IMR-90 (cell line): ENCODE data around the gene RNF180. TPM values are rescaled to one million over a fixed set of nuclear protein-coding genes. Genes with fewer than 3 reads are reported as not detected.

Source experiments
- ATAC-seq: fragments of 200-7000 bp; cut with Tn5 transposase; 2 replicates; pipeline ENCODE4 v1.9.1; 2020; ENCODE audit warnings: low read depth, mild to moderate bottlenecking, moderate library complexity
- BruUV-seq: library from RNA; stranded (reverse); fragments of 400-500 nt; replicated peaks from 2 replicates; lab custom pipeline; 2021; lab: Mats Ljungman, UMichigan
- CTCF ChIA-PET: fragments of 300-600 bp; formaldehyde crosslinking; extraction: SDS; loops from one replicate; lab custom pipeline; 2021; ENCODE audit warnings: antibody characterized with exemption; lab: Yijun Ruan, JAX
- POLR2A ChIA-PET: fragments of 300-600 bp; sonication (Branson Sonifier 250); formaldehyde crosslinking; loops from one replicate; lab custom pipeline; 2022; ENCODE audit warnings: antibody characterized with exemption; ENCODE audit not compliant: unreplicated experiment; lab: Charles Lee
- DNase-seq: peaks from one replicate; pipeline ENCODE4 v3.0.0; 2013
- H2AFZ ChIP-seq: replicated peaks from 2 replicates; pipeline ENCODE3; 2013; ENCODE audit warnings: low read length, mild to moderate bottlenecking; ENCODE audit not compliant: poor library complexity
- H2AK5ac ChIP-seq: 2 replicates; pipeline ENCODE4 v1.6.1; 2013; ENCODE audit warnings: low read depth, low read length, inconsistent platforms
- H2AK9ac ChIP-seq: replicated peaks from 2 replicates; pipeline ENCODE3; 2013; ENCODE audit warnings: mild to moderate bottlenecking, low read depth, low read length, moderate library complexity; ENCODE audit not compliant: poor library complexity
- H2BK120ac ChIP-seq: 2 replicates; pipeline ENCODE4 v1.6.1; 2013; ENCODE audit warnings: low read depth, low read length, inconsistent platforms
- H2BK15ac ChIP-seq: 3 replicates; pipeline ENCODE4 v1.6.1; 2013; ENCODE audit warnings: low read depth, low read length, inconsistent platforms
- H2BK20ac ChIP-seq: 2 replicates; pipeline ENCODE4 v1.6.1; 2013; ENCODE audit warnings: low read depth, mild to moderate bottlenecking, inconsistent platforms, low read length, moderate library complexity
- H2BK5ac ChIP-seq: 2 replicates; pipeline ENCODE4 v1.6.1; 2013; ENCODE audit warnings: mild to moderate bottlenecking, low read depth, low read length, inconsistent platforms; ENCODE audit not compliant: poor library complexity, severe bottlenecking
- H3K14ac ChIP-seq: replicated peaks from 2 replicates; pipeline ENCODE4 v1.6.1; 2013; ENCODE audit warnings: low read depth, low read length, inconsistent platforms
- H3K18ac ChIP-seq: 2 replicates; pipeline ENCODE4 v1.6.1; 2013; ENCODE audit warnings: low read depth, low read length, control low read depth
- H3K23ac ChIP-seq: 2 replicates; pipeline ENCODE4 v1.6.1; 2013; ENCODE audit warnings: low read depth, low read length, inconsistent platforms
- H3K27ac ChIP-seq: 2 replicates; pipeline ENCODE4 v1.5.1; 2013; ENCODE audit warnings: mild to moderate bottlenecking, control low read depth, low read length; ENCODE audit not compliant: insufficient read depth
- H3K27me3 ChIP-seq: 2 replicates; pipeline ENCODE4 v1.6.1; 2013; ENCODE audit warnings: low read length; ENCODE audit not compliant: control insufficient read depth, insufficient read depth
- H3K36me3 ChIP-seq: 2 replicates; pipeline ENCODE4 v1.6.1; 2013; ENCODE audit warnings: low read length, mixed read lengths; ENCODE audit not compliant: control insufficient read depth, insufficient read depth
- H3K4ac ChIP-seq: 2 replicates; pipeline ENCODE4 v1.6.1; 2013; ENCODE audit warnings: low read depth, low read length, inconsistent platforms
- H3K4me1 ChIP-seq: 2 replicates; pipeline ENCODE4 v1.6.1; 2013; ENCODE audit warnings: low read length, mixed read lengths; ENCODE audit not compliant: control insufficient read depth, insufficient read depth
- H3K4me2 ChIP-seq: 2 replicates; pipeline ENCODE4 v1.6.1; 2013; ENCODE audit warnings: low read depth, mild to moderate bottlenecking, control low read depth, low read length, moderate library complexity
- H3K4me3 ChIP-seq: 2 replicates; pipeline ENCODE4 v1.5.1; 2013; ENCODE audit warnings: low read depth, mild to moderate bottlenecking, control low read depth, low read length, moderate library complexity; ENCODE audit not compliant: insufficient read depth
- H3K56ac ChIP-seq: 2 replicates; pipeline ENCODE4 v1.6.1; 2013; ENCODE audit warnings: low read length, inconsistent platforms; ENCODE audit not compliant: insufficient read depth; ENCODE audit errors: extremely low read depth
- H3K79me1 ChIP-seq, 2 experiments: 2 replicates each; pipeline ENCODE4 v1.6.1; 2013; ENCODE audit warnings: low read length in 2 of 2, inconsistent platforms in 1 of 2, low read depth in 1 of 2
- H3K9ac ChIP-seq: 2 replicates; pipeline ENCODE4 v1.6.1; 2013; ENCODE audit warnings: low read depth, low read length, control low read depth
- H3K9me1 ChIP-seq: 2 replicates; pipeline ENCODE4 v1.6.1; 2013; ENCODE audit warnings: low read length, inconsistent platforms; ENCODE audit not compliant: insufficient read depth
- H3K9me3 ChIP-seq: 2 replicates; pipeline ENCODE4 v1.6.1; 2013; ENCODE audit warnings: low read length; ENCODE audit not compliant: control insufficient read depth, insufficient read depth
- H4K20me1 ChIP-seq: 2 replicates; pipeline ENCODE4 v1.6.1; 2013; ENCODE audit warnings: low read length, inconsistent platforms; ENCODE audit not compliant: insufficient read depth
- H4K5ac ChIP-seq: 2 replicates; pipeline ENCODE4 v1.6.1; 2013; ENCODE audit warnings: mild to moderate bottlenecking, low read depth, low read length, control low read depth
- H4K8ac ChIP-seq, 2 experiments: 2 replicates each; pipeline ENCODE4 v1.6.1; 2013; ENCODE audit warnings: low read depth in 2 of 2, low read length in 2 of 2, control low read depth in 1 of 2, inconsistent platforms in 1 of 2
- H4K91ac ChIP-seq: 2 replicates; pipeline ENCODE4 v1.6.1; 2013; ENCODE audit warnings: low read depth, low read length, inconsistent platforms; ENCODE audit not compliant: insufficient read depth
- CEBPB ChIP-seq: IDR thresholded peaks from 2 replicates; pipeline ENCODE4 v1.6.1; 2012; ENCODE audit warnings: low read depth, low read length, improper control_type of control experiment
- FOS ChIP-seq: fragments of 150-350 bp; IDR thresholded peaks from 2 replicates; pipeline ENCODE4 v1.6.1; 2016; ENCODE audit warnings: low read depth, low read length
- POLR2A ChIP-seq: IDR thresholded peaks from 2 replicates; pipeline ENCODE4 v1.6.1; 2012; ENCODE audit warnings: mild to moderate bottlenecking, low read depth, low read length
- WGBS, 2 experiments: methylation state at CpG; one replicate each; pipeline versions ENCODE4 v1.1.5 to v1.1.7; 2013; ENCODE audit warnings: missing lambda C conversion rate in 2 of 2; ENCODE audit not compliant: insufficient read length in 1 of 2; ENCODE audit errors: extremely low coverage in 2 of 2; 5-methylcytosine and 5-hydroxymethylcytosine counted together
- dilution Hi-C: fragments of 300-500 bp; cut with HindIII; formaldehyde crosslinking; loops from one replicate; pipeline ENCODE4 v1.14.3; 2018; ENCODE audit warnings: low sequenced_read_pairs; ENCODE audit not compliant: unreplicated experiment
- in situ Hi-C: fragments of 300-500 bp; cut with MboI; formaldehyde crosslinking; loops from 3 replicates; pipeline ENCODE4 v1.14.3; 2019; ENCODE audit warnings: low sequenced_read_pairs, inconsistent platforms, mixed read lengths
- intact Hi-C: fragments of 100-400 bp; cut with micrococcal nuclease; formaldehyde crosslinking; loops from 2 replicates; pipeline ENCODE4 v1.10.0; 2022
- polyA plus RNA-seq, 3 experiments: library from polyadenylated mRNA; depleted of rRNA; stranded (reverse); fragments of >200 nt; gene quantifications; 2 replicates each; pipeline ENCODE4 v1.2.3, GENCODE V29; 2012; ENCODE audit warnings: low replicate concordance in 1 of 3
- total RNA-seq: library from RNA; depleted of rRNA; stranded (reverse); fragments of >200 nt; gene quantifications from 2 replicates; pipeline ENCODE4 v1.2.3, GENCODE V29; 2012
- TF ChIP-seq, protein P1 (sequence below): fragments of 150-350 bp; IDR thresholded peaks from 2 replicates; pipeline ENCODE4 v1.6.1; 2016; ENCODE audit warnings: low read depth, mild to moderate bottlenecking, low read length, moderate library complexity, borderline replicate concordance

The RNF180 gene
- total and polyA plus RNA-seq, 2 of the 4 experiments (the other 2 are of a cell fraction): 0.02 to 0.36 TPM

GRCh38 chr5:64285188-64286130 is 119.8 kb downstream of the RNF180 start:
- Histone ChIP-seq H3K27me3 (no peaks in the 10 kb centered on the region), H2AK5ac (no peak overlapping the region), H3K18ac (no peak overlapping the region), H3K4me3 (no peak overlapping the region), H2AK9ac (no peak overlapping the region), H3K27ac (no peak overlapping the region), H4K5ac (no peak overlapping the region), H2AFZ (no peak overlapping the region), H3K4me2 (no peak overlapping the region), H2BK120ac (no peak overlapping the region), H3K36me3 (no peaks in the 10 kb centered on the region), H3K9me1 (no peaks in the 10 kb centered on the region), H3K56ac (no peak overlapping the region), H2BK15ac (no peak overlapping the region), H4K91ac (no peak overlapping the region), H3K4me1 (no peaks in the 10 kb centered on the region), H3K9me3 (no peaks in the 10 kb centered on the region), H3K9ac (no peak overlapping the region), H3K4ac (no peak overlapping the region), H2BK20ac (no peak overlapping the region), H2BK5ac (no peak overlapping the region), H3K14ac (no peak overlapping the region), H3K79me1 (no peaks in the 10 kb centered on the region), H3K23ac (no peak overlapping the region), H4K20me1 (no peaks in the 10 kb centered on the region), H4K8ac (no peak overlapping the region)
- intact Hi-C loops: no loop called here
- CTCF ChIA-PET: no interaction called here
- no peak for TF ChIP-seq POLR2A
- no peak for TF ChIP-seq CEBPB
- TF ChIP-seq FOS: no peak
- TF ChIP-seq, protein P1, sequence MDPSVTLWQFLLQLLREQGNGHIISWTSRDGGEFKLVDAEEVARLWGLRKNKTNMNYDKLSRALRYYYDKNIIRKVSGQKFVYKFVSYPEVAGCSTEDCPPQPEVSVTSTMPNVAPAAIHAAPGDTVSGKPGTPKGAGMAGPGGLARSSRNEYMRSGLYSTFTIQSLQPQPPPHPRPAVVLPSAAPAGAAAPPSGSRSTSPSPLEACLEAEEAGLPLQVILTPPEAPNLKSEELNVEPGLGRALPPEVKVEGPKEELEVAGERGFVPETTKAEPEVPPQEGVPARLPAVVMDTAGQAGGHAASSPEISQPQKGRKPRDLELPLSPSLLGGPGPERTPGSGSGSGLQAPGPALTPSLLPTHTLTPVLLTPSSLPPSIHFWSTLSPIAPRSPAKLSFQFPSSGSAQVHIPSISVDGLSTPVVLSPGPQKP: no peak
- 57% methylated on average over 1 of the region's 8 CpGs; no CpG with 5 or more reads in 1 of the 2 experiments for WGBS, 2 experiments
- dilution Hi-C loops: no loop called here
- POLR2A ChIA-PET: no interaction called here
- BruUV-seq: no TSS peak
- no peak for DNase-seq
- no peak for ATAC-seq
- in situ Hi-C loops: no loop called here
